CD4-positive, alpha-beta T cell treated with Interleukin-6 for 4 hours (primary cell): ENCODE results near the gene RAPH1.

Experiments used
- DNase-seq: peaks from one replicate; pipeline ENCODE4 v3.0.0-alpha.2; 2020; ENCODE audit warnings: mixed read lengths

The RAPH1 gene

DNA sequence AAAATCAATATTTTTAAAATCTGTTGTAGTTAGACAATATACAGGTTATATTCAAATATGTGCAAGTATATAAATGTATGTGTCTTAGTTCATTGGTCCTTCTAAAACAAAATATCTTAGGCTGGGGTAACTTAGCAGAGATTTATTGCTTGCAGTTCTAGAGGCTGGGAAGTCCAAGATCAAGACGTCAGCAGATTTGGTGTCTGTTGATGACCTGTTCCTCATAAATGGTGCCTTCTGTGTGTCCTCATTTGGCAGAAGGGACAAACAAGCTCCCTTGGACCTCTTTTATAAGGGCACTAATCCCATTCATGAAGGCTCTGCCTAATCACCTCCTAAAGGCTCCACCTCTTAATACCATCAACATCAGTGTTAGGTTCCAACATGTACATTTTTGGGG is 175.7 kb downstream of the RAPH1 start:
- no peak for DNase-seq

DNA sequence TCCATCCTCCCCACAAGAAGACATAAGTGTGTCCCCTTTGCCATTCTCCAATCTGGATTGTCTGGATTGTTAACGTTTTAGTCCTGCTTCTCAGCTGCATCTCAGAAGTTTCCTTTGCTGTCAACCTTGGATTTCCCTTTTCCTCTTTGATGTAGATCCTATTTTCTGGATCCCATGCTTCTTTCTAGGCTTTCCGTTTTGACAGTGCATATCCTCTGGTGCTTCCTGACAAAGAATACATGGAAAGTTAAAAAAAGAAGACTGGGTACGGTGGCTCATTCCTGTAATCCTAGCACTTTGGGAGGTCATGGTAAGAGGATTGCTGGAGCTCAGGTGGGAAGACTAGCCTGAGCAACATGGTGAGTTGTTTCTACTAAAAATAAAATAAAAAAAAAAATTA is 180.1 kb downstream of the RAPH1 start:
- DNase-seq, result no peak

DNA sequence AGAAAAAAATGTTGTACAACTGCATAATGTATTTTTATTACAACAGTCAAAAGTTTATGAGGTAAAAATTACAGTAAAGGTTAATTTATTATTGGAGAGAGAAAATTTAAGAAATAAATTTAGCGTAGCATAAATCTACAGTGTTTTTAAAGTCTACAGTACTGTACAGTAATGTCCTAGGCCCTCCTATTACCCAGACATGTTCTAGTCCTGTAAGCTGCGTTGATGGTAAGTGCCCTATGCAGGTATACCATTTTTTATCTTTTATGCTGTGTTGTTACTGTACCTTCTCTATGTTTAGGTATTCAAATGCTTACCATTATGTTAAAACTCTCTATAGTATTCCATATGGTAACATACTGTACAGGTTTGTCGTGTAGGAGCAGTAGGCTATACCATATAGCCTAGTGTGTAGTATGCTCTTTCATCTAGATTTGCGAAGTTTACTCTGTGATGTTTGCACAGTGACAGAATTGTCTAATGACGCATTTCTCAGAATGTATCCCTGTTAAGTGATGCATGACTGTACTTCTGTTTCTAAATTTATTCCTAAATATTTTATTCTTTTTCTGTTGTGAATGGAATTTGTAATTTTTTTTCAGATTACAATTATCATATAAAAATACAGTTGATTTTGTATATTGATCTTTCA is 182.4 kb downstream of the RAPH1 start:
- no peak for DNase-seq

DNA sequence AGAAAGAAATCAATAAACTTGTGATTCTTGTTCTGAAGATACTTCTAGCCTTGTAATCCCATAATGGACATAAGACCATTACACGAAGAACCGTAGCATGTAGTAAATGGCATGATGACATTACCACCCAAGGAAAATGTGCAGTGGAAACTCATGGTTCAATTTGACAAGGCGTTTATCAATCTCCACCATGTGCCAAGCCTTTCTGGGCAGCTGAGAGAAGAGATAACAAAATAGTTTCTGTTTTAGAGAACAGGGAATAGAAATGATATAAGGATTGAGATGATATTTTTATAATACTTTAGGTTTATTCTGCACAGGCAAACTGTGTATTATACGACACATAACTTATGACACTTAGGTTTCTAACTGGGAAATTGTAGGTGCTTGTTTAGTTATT is 187.7 kb downstream of the RAPH1 start:
- DNase-seq, result no peak

DNA sequence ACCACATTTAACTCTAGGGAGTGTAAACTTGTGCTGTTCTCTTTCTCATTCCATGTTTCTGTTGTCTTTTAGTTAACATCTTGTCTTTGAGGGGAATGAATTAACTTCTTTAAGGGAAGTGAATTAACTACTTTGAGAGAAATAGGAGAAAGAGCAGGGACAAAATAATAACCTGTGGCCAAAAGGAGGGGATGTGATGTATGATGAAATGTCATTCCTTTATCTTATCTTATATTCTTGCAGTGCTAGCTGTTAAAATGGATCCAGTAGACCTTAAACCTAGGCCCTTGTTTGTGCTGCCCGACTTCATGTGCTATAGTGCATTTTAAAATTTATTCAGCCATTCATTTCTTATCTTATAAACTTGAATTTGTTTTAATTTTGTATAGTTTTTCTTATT is 188.5 kb downstream of the RAPH1 start:
- DNase-seq, result no peak

DNA sequence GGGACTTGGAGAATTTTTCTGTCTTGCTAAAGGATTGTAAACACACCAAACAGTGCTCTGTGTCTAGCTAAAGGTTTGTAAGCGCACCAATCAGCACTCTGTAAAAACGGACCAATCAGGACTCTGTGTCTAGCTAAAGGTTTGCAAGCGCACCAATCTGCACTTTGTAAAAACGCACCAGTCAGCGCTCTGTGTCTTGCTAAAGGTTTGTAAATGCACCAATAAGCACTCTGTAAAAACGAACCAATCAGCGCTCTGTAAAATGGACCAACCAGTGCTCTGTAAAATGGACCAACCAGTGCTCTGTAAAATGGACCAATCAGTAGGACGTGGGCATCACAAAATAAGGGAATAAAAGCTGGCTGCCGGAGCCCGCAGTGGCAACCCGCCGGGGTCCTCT is 190.4 kb downstream of the RAPH1 start:
- no peak for DNase-seq
